OCI-LY1 (cell line): ENCODE results near the gene PLEKHA6.

Experiments used
- H2AFZ ChIP-seq: fragments of 200-600 bp; sonication (generic), shearing (Covaris generic); 2 replicates; pipeline ENCODE4 v1.6.0; 2014; ENCODE audit warnings: antibody characterized with exemption, mild to moderate bottlenecking, low read length
- H3F3A ChIP-seq: fragments of 200-600 bp; sonication (generic), shearing (Covaris generic); 2 replicates; pipeline ENCODE4 v1.6.0; 2014; ENCODE audit warnings: mild to moderate bottlenecking, antibody characterized with exemption, low read length, moderate library complexity; ENCODE audit not compliant: insufficient read depth
- H3K27ac ChIP-seq: fragments of 200-600 bp; sonication (generic); 2 replicates; pipeline ENCODE4 v1.5.1; 2014; ENCODE audit warnings: low read length, mixed run types, mild to moderate bottlenecking, low read depth; ENCODE audit not compliant: poor library complexity, severe bottlenecking
- H3K27me3 ChIP-seq: fragments of 200-600 bp; sonication (generic); 2 replicates; pipeline ENCODE4 v1.6.0; 2014; ENCODE audit warnings: antibody characterized with exemption, mild to moderate bottlenecking, low read length, moderate library complexity; ENCODE audit not compliant: insufficient read depth
- H3K36me3 ChIP-seq: fragments of 200-600 bp; sonication (generic); 2 replicates; pipeline ENCODE4 v1.6.1; 2014; ENCODE audit warnings: mild to moderate bottlenecking, antibody characterized with exemption, low read length, moderate library complexity, mixed read lengths; ENCODE audit not compliant: insufficient read depth
- H3K4me1 ChIP-seq: fragments of 200-600 bp; sonication (generic); 2 replicates; pipeline ENCODE4 v1.5.1; 2014; ENCODE audit warnings: mild to moderate bottlenecking, low read length, moderate library complexity; ENCODE audit not compliant: insufficient read depth, severe bottlenecking
- H3K4me2 ChIP-seq: fragments of 200-600 bp; sonication (generic), shearing (Covaris generic); 2 replicates; pipeline ENCODE4 v1.6.1; 2014; ENCODE audit warnings: low read length
- H3K4me3 ChIP-seq: fragments of 200-600 bp; sonication (generic); 2 replicates; pipeline ENCODE4 v1.5.1; 2014; ENCODE audit warnings: low read length, low read depth, mild to moderate bottlenecking, mixed read lengths; ENCODE audit not compliant: poor library complexity, severe bottlenecking
- H3K79me2 ChIP-seq: fragments of 200-600 bp; shearing (Covaris generic); 2 replicates; pipeline ENCODE4 v1.6.1; 2016; ENCODE audit warnings: mixed run types, low read length, mixed read lengths; ENCODE audit not compliant: insufficient read depth
- H3K9ac ChIP-seq: fragments of 200-600 bp; sonication (generic), shearing (Covaris generic); 2 replicates; pipeline ENCODE4 v1.6.1; 2014; ENCODE audit warnings: mild to moderate bottlenecking, low read length, mixed read lengths
- H3K9me2 ChIP-seq: fragments of 200-600 bp; sonication (generic), shearing (Covaris generic); 2 replicates; pipeline ENCODE4 v1.6.1; 2014; ENCODE audit warnings: low read depth, mild to moderate bottlenecking, low read length, mixed read lengths
- H3K9me3 ChIP-seq: fragments of 200-600 bp; shearing (Covaris generic); 2 replicates; pipeline ENCODE4 v1.6.1; 2014; ENCODE audit warnings: low read length, mixed read lengths
- H4K20me1 ChIP-seq: fragments of 200-600 bp; sonication (generic), shearing (Covaris generic); 2 replicates; pipeline ENCODE4 v1.6.0; 2016; ENCODE audit warnings: mild to moderate bottlenecking, low read length; ENCODE audit not compliant: insufficient read depth
- EZH2 ChIP-seq: fragments of 200-600 bp; sonication (generic), shearing (Covaris generic); IDR thresholded peaks from 2 replicates; pipeline ENCODE4 v1.8.0; 2017; ENCODE audit warnings: borderline replicate concordance, mixed run types, mild to moderate bottlenecking, antibody characterized with exemption, low read length, moderate library complexity, mixed read lengths
- TF ChIP-seq, protein P1 (sequence below): fragments of 200-600 bp; sonication (generic), shearing (Covaris generic); IDR thresholded peaks from 2 replicates; pipeline ENCODE4 v1.5.1; 2017; ENCODE audit warnings: mild to moderate bottlenecking, antibody characterized with exemption, low read length, moderate library complexity, mixed read lengths

PLEKHA6 gene

DNA sequence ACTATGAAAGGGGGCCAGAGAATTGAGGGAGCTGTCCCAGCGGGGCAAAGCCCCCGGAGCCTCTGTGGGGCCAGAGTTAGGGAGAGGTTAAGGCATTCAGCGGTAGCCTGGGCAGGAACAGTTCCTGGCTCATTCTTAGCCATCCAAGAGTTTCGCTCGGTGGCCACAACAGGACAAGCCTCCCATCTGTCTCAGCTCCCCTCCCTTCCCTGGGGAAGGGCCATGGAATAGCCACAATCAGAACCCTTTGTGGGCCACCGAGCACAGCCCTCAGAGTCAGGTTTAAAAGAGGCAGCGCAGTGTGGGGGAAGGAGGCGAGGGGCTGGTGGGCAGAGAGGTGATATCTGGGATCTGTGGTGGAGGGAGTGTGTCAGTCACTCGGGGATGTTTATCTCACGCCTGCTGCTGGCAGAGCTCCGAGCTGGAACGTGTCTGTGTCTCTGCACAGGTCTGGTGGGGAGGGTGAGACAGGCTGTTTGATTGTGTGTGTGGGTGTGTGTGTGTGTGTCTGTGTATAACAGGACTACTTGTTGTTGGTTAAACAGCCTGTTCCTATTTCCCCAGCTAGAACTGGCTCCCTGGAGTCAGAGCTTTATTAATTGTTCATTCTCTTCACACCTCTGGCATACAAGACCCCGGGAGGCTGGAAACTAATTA lies 96.3 kb downstream of the PLEKHA6 start:
- Histone ChIP-seq H3K4me2 (no peak overlapping the region), H3K79me2 (no peaks in the 10 kb centered on the region), H3K4me3 (no peak overlapping the region), H3F3A (no peaks in the 10 kb centered on the region), H4K20me1 (no peaks in the 10 kb centered on the region), H3K9ac (no peak overlapping the region), H3K9me2 (no peaks in the 10 kb centered on the region), H3K4me1 (no peaks in the 10 kb centered on the region), H3K27ac (no peak overlapping the region), H3K27me3 (no peaks in the 10 kb centered on the region; the same call in 1 of the 2 replicates), H2AFZ (no peak overlapping the region), H3K9me3 (no peaks in the 10 kb centered on the region), H3K36me3 (no peaks in the 10 kb centered on the region)
- no peak for TF ChIP-seq EZH2
- TF ChIP-seq, protein P1, sequence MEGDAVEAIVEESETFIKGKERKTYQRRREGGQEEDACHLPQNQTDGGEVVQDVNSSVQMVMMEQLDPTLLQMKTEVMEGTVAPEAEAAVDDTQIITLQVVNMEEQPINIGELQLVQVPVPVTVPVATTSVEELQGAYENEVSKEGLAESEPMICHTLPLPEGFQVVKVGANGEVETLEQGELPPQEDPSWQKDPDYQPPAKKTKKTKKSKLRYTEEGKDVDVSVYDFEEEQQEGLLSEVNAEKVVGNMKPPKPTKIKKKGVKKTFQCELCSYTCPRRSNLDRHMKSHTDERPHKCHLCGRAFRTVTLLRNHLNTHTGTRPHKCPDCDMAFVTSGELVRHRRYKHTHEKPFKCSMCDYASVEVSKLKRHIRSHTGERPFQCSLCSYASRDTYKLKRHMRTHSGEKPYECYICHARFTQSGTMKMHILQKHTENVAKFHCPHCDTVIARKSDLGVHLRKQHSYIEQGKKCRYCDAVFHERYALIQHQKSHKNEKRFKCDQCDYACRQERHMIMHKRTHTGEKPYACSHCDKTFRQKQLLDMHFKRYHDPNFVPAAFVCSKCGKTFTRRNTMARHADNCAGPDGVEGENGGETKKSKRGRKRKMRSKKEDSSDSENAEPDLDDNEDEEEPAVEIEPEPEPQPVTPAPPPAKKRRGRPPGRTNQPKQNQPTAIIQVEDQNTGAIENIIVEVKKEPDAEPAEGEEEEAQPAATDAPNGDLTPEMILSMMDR = no peak

DNA sequence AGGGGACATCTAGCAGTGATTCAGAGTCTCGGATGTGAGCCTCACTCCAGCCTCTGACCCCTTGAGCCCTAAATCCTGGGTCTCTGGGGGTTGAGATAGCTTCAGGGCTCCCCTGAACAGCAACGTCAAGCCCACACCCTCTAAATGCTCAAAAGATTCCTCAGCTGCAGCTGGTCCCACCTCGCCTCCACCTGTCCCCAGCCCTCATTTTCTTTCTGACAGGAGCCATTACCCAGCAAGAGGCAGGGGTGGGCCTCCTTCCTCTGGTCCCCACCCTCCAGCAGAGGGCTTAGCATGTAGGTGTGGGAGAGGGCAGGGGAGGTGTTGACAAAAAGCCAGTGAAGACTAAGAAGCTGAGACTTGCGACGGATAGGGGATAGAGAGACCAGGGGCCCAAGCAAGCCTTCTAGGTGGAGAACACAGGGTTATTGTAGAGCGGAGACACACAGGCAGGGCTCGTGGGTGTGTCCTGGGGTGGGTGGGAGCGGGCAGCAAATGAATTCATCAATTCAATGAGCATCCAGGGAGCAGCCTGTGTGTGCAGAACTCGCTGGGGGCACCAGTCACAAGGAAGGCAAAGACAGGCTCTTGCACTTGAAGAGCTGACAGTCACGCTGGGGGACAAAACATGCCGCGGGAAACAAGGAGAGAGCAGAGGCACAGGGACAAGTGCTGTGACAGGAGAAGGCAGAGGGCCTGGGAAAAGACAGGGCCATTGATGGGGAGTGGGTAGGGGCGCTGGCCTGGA lies 97.0 kb downstream of the PLEKHA6 start:
- H3K9me2 ChIP-seq = no peaks in the 10 kb centered on the region
- H4K20me1 ChIP-seq = no peaks in the 10 kb centered on the region
- no peaks in the 10 kb centered on the region for H3K4me1 ChIP-seq
- H3K36me3 ChIP-seq = no peaks in the 10 kb centered on the region
- H3K4me2 ChIP-seq = no peak overlapping the region
- TF ChIP-seq, protein P1 = no peak
- no peak for TF ChIP-seq EZH2
- no peak overlapping the region for H3K9ac ChIP-seq
- no peaks in the 10 kb centered on the region for H3K79me2 ChIP-seq
- no peaks in the 10 kb centered on the region for H3F3A ChIP-seq
- H3K4me3 ChIP-seq = no peak overlapping the region
- no peaks in the 10 kb centered on the region for H3K9me3 ChIP-seq
- H2AFZ ChIP-seq = no peak overlapping the region
- no peaks in the 10 kb centered on the region; the same call in 1 of the 2 replicates for H3K27me3 ChIP-seq
- no peak overlapping the region for H3K27ac ChIP-seq

DNA sequence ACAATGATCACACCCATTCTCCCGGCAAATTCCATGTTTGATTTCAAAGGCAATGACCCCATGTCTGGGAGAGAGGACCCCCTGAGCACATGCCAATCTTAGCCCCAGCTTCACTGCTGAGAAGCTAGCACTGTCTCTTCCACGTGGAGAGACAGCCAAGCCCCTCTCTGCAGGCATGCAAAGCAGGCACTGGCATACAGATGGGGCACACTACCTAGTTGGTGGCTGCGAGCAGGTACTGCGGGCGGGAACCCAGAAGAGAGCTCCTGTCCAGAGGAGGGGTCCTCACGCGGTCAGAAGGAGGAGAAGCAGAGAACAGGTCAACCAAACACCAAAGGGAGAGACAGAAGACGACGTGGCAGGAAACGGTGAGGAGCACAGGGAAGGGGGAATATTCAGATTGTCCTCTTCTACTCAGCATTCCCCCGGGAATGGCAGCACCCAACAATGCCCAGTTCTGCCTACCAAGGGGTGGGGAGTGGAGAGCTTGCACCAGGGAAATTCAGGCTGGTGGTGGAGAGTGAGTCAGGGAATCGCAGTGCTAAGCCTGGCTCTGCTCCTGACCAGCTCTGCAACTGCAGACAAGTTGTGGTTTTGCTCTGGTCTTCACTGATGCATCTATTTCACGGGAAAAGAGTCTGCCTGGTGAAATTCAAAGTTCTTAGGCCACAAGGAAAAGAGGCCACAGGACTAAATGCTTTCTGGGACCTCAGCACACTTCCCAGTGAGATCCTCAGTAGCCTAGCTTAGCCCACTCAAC lies 97.8 kb downstream of the PLEKHA6 start:
- TF ChIP-seq EZH2 = no peak
- TF ChIP-seq, protein P1 = no peak
- Histone ChIP-seq H4K20me1 (no peaks in the 10 kb centered on the region), H3K9me3 (no peaks in the 10 kb centered on the region), H3K27me3 (peaks cover 4% of the 10 kb centered on the region), H3K9me2 (no peaks in the 10 kb centered on the region), H3F3A (no peaks in the 10 kb centered on the region), H3K4me1 (no peaks in the 10 kb centered on the region), H3K4me3 (no peak overlapping the region), H3K4me2 (no peak overlapping the region), H3K36me3 (no peaks in the 10 kb centered on the region), H3K79me2 (no peaks in the 10 kb centered on the region), H3K27ac (no peak overlapping the region), H3K9ac (no peak overlapping the region), H2AFZ (no peak overlapping the region)
